GM19239 (cell line): Measurements from ENCODE around the gene KRTAP10-4.
"Not testable (repeated sequence)": the region's sequence is repeated elsewhere in the genome, so short reads cannot be mapped to it uniquely, and the experiment has no call there.

ENCODE experiments used
- DNase-seq: peaks from one replicate; pipeline ENCODE4 v3.0.0; 2011; ENCODE audit warnings: low spot score; ENCODE audit not compliant: insufficient read length
- FAIRE-seq: peaks from 2 replicates; lab custom pipeline; 2011; peaks lifted over from hg19 to GRCh38; lab: Jason Lieb, UNC

The KRTAP10-4 gene

DNA sequence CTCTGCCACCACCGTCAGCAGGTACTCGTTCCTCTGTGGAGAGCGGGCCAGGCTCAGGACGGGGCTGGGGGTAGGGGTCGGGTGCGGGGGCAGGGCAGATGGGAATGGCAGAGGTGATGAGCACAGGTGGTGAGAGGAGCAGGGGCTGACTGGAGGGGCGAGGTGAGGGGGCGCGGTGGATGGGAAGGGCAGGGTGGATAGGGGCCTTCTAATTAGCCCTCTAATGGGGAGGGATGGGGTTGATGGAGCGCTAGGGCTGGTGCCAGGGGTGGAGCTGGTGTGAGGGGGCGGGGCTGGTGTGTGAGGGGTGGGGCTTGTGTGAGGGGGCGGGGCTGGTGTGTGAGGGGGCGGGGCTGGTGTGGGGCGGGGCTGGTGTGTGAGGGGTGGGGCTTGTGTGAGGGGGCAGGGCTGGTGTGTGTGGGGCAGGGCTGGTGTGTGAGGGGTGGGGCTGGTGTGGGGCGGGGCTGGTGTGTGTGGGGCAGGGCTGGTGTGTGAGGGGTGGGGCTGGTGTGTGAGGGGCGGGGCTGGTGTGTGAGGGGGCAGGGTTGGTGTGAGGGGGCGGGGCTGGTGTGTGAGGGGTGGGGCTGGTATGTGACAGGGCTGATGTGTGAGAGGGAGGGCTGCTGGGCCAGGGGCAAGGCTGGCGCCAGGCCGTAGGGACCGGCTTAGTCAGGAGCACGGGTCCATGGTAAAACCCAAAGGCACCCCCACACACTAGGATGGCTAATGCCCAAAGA, 39.5 kb upstream of the KRTAP10-4 start:
- FAIRE-seq (no peak), DNase-seq (no peak)

DNA sequence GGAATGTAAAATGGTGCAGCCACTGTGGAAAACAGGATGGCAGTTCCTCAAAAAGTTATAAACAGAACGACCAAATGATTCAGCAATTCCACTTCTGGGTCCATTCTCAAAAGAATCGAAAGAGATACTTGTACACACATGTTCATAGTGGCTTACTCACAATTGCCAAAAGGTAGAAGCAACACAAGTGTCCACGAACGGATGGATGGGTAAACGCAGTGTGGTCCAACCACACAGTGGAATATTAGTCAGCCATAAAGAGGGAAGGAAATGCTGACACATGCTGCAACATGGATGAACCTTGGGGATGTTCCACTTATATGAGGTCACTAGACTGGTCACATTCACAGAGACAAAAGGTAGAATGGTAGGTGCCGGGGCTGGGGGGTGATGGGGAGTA, 38.8 kb upstream of the KRTAP10-4 start:
- no peak for FAIRE-seq
- DNase-seq: no peak

DNA sequence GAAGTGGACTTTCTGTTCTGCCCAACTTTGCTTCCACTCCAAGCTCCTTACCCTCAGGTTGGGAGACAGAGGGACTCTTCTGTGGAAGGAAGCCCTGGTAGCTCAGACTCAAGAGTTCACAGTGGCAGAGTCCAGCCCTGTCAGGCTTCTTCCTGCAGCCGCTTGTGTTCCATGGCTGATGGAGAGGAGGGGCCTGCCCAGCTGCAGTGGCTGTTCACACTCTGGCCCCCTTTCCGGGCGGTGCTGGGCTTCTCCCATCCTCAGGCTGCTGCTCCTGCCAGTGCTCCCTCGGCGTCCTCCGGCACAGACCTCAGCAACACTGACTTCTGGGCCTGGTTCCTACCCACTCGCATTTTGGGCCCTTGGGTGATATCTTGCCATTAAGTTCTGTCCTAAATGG, 37.6 kb upstream of the KRTAP10-4 start:
- FAIRE-seq: no peak

DNA sequence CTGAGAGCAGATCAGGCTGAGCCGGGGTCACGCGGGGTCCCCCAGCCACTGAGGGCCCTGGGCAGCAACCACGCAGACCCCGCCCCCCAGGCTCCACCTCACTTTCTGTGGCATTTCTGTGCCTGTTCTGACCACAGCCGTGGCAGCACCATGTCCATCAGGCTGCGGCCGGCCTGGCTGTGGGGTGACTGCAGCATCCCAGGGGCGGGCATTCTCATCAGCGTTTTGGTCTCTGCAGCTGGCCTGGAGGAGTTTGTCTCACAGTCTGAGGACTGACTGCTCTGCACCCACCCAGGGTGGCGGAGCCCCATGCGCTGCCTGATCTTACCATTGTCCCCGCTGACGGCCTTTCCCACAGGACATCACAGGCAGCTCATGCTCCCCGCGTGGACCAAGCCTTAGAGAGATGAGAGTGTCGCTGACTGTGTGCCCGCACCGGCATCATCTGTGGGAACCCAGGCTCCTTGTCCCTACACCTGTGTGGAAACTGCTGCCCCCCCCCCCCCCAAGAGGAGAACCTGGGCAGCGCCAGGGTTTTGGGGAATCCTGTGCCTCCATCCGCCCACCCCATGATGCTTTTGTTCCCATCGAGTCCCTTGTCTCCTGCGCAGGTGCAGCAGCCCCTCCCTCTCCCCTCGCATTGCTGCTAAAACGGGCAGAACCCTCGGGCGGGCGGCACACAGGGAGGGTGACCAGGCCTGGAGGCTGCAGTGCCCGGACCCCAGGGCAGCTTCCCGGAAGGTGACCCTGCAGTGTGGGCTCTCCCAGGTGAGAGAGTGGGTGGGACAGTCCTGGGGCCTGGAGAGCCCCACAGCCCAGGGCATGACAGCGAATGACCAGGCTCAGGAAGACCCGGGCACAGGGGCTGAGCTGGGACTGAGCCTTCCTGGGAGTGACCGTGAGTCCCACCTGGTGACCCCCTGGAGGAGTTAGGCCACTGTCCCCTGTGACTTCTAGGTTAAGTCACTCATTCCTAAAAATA, 35.3 kb upstream of the KRTAP10-4 start:
- DNase-seq (no peak), FAIRE-seq (no peak)

More for the DNA sequence above, 37.6 kb upstream of the KRTAP10-4 start:
- DNase-seq: no peak

DNA sequence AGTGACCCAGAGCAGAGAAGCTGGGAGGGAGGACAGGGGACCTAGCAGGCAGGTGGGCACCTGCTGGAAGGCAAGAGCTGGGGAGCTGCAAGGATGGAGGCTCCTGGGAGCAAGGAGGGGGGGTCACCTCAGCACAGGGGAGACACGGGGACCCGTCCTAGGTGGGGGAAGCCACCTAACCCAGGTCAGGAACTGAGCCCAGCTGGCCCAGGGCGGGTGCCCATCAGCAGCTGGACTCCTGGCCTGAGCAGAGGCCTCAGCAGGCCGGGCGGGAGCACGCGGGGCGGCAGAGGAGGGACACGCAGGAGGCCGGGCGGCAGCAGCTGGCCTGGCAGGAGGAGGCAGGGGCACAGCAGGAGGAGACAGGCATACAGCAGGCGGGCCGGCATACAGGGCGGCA, 34.5 kb upstream of the KRTAP10-4 start:
- FAIRE-seq (no peak), DNase-seq (no peak)

DNA sequence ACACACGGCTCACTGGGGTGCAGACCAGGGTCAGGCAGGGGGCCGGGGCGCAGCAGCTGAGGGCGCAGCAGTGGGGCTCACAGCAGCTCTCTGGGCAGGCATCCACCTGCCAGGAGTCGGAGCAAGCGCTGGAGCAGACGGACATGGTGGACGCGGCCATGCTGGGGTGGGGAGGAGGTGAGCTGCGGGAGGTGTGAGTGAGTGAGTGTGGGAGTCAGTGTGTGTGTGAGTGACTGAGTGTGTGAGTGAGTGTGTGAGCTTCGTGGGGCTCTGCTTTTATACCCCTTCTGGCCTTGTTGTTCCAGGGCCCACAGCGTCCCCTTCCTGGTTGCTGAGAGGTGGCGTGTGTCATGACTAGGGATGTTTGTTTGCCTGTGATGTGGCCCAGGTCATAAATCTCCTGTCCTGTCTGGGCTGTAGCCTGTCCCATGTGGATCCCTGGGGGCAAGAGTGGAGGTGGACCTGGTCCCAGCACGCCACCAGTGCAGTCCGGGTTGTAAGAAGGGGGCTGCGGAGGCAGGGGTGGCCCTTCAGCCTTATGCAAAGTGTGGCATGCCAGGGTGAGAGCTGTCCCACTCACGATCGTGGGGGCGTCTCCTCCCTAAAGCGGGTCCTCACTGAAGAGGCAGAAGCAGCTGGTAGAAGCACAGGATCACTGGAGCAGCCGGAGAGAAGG, 33.4 kb upstream of the KRTAP10-4 start, which contains the start of gene KRTAP10-1:
Gene KRTAP10-1, minus strand, starts transcription at position 205 of the 676 bp plus-strand sequence. Its CDS starts 45 bp downstream, at position 160.
- DNase-seq (no peak), FAIRE-seq (no peak)

DNA sequence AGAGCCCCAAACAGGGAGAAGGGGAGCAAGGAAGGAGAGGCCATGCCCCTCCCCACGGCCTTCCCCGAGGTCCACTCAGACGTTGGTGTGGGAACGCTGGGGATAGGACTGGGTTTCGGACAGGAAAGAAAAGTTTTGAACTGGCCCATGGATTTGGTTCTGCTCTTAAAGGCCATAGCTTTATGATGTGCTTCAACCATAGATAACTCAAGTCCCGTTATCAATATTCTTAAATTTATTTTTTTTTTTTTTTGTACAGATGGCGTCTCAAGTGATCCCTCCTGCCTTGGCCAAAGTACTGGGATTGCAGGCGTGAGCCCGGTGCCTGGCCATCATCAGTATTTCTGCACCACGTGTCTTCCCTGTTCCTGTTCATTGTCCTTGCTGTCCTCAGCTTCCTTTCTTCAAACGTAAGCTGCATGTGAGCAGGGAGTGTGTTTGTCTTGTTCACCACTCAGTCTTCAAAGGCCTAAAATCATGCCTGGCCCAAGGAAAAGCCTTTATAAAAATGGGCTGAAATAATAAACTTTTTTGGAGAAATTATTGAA, 32.7 kb upstream of the KRTAP10-4 start:
- no peak for FAIRE-seq

DNA sequence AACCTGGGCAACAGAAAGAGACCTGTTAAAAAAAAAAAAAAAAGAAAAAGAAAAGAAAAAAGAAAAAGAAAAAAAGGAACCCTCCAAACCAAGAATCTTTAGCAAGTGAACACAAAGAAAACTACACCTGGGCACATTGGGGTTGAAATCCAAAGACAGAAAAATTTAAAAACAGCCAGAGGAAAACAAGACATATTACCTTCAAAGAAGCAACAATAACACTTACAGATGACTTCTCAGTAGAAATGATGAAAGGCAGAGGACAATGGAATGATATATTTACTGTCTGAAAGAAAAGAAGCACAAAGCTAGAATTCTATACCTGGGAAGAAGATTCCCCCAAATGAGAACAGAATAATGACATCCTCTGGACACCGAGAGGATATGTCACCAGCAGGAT, 30.8 kb upstream of the KRTAP10-4 start:
- FAIRE-seq: no peak

More for the DNA sequence above, 32.7 kb upstream of the KRTAP10-4 start:
- no peak for DNase-seq

DNA sequence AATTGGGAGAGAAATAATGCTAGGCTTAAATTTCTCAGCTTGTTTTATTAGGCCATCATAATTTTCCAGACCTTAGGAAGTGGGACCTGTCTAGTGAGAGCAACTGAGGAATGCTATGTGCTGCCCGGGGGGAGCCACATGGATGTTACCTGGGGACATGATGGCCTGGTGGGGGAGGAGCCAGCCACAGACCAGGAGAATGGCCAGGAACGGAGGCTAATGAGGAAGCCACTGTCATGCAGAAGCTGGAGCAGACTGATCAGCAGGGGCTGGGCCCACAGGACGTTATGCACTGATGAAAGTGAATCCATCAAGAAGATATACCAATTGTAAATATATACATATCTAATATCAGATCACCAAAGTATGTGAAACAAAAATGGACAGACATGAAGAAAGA, 29.0 kb upstream of the KRTAP10-4 start:
- FAIRE-seq: no peak
- DNase-seq: no peak

More for the DNA sequence above, 30.8 kb upstream of the KRTAP10-4 start:
- no peak for DNase-seq

DNA sequence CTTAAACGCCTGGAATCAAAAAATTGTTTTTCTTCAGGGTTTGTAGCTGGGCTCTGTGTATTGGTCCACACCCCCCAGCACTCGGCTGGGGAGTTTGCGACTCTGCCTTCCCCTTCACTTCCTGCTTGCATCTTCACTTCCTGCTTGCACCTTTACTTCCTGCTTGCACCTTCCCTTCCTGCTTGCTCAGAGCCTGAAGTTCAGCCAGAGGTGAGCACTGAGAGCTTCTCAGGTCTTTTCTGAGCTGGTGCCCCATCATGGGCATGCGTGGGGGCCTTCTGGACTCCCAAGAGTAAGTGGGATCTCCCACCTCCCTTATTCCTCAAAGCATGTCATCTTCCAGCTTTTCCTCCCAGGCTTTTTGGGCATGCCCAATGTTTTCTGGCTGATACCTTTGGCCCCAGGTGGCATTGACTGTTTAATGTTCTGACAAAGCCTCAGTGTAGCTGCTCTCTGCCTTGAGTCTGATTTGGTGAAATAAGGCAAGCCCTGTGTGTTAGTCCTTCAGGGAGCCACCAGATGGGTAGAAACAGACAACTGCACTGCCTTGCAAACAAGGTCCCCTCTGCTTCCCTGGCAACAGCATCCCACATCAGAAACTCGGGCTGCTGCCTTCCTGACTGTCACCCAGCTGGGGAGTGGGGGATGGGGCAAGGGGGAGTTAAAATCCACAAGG, 25.7 kb upstream of the KRTAP10-4 start:
- no peak for DNase-seq
- no peak for FAIRE-seq

DNA sequence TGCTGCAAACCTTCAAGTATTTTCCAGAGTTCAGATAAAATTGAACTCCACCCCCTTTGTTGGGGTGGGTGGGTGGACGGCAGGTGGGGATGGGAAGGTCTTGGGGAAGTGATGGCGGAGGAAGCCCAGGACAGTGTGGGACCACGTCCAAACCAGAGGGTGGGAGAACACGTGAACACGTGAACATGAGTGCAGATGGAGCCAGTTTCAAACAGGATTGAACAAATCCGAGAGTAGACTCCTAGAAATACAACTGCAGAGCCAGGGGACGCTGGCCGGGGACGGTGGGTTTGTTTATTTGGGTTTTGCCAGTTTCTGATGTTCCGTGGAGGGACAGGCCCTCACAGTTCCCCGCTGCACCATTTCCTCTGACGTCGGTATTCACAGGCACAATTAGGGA, 25.1 kb upstream of the KRTAP10-4 start:
- FAIRE-seq (no peak), DNase-seq (no peak)

DNA sequence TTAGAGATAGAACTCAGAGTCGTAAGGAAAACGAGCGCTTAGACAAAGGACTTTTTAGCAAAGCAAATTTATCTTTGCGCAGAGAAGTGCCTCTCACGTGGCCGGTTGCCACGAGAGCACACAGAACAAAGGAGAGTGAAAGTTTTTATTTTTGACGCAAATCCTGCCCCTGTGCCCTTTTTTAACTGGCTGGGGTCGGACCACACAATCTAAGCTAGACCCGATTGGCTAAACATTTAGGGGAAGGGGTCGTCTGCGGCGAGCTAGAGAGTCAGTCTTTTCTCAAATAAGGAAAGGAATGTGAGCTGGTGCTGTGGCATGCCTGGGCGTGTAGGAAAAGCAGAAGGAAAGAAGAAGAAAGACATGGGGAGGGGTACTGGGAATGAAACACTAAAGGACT, 24.6 kb upstream of the KRTAP10-4 start:
- FAIRE-seq (no peak), DNase-seq (no peak)

DNA sequence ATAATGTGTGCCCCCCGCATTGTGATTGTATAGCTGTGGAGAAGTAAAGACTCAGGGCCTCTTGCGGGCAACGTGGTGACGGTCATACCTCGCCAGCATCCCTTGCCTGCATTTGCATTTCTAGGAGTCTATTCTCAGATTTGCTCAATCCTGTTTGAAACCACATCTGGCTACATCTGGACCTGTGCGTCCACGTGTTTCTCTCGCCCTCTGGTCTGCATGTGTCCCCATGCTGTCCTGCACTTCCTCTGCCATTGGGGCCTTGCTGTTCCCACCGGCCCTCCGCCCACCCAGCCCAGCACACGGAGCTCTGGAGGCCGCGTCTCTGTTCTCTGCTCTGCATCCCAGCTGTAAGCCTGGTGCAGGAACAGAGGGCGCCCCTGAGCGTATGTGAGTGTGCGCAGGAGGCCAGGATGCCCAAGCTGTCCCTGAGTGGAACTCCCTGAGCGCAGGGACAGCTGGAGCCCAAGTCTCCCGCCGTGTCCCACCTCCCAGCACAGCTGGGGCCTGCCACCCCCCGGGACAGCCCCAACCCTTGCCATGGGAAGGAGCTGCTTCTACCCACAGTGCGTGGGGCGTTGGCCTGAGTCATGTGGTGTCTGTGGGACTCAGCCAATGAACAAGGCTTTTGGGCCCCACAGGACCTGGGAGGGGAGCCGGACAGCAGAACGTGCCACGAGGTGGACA, 23.9 kb upstream of the KRTAP10-4 start:
- no peak for DNase-seq
- FAIRE-seq: no peak

DNA sequence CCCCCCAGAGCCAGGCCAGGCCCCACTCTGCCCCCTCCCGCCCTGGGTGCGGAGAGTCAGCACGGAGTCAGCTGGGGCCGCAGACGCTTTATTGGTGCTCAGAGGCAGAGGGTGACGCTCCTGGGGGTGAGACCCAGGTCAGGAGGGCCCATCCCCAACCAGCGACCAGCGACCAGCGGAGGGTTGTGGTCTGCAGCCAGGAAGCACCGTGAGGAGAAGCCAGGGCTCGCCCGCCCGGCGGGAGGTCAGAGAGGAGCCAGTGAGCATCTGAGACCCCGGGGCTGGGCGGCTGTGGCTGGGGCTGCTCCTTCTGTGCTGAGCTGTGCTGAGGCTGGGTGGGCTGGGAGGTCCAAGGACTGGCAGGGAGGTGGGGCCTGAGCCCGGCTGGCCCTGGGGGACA, 23.2 kb upstream of the KRTAP10-4 start:
- FAIRE-seq, DNase-seq: not testable (repeated sequence)

DNA sequence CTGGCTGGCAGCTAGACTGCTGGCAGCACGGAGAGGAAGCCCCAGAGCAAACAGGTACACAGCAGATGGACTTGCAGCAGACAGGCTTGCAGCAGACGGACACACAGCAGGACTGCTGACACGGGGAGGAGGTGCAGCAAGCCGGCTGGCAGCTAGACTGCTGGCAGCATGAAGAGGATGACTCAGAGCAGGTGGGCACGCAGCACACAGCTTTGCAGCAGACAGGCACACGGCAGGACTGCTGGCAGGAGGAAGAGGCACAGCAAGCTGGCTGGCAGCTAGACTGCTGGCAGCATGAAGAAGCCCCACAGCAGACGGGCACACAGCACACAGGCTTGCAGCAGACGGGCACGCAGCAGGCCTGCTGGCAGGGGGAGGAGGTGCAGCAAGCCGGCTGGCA, 22.7 kb upstream of the KRTAP10-4 start:
- no peak for FAIRE-seq
- DNase-seq: no peak

DNA sequence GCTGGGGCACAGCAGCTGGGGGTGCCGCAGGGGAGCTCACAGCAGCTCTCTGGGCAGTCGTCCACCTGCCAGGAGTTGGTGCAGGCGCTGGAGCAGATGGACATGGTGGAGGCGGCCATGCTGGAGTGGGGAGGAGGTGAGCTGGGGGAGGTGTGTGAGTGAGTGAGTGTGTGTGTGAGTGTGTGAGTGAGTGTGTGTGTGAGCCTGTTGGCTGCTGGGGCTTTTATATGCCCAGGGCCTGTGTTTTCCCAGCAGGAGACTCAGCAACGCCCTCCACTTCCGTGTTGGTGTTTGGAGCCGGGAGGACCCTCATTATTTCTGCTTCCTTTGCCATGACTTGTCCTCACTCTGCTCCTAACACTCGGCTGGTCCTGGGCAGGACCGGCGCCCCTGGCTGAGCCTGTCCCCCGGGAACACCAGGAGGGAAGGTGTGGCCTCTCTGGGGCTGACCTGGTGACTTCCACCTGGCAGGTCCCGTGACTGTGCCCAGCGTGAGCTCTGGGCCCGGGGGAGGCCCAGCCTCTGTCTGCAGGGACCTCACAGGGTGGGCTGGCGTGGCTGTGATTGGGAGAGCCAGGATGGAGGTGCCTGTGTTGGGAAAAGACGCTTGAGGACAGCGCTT, 22.1 kb upstream of the KRTAP10-4 start, which contains the start of gene KRTAP10-2:
Gene KRTAP10-2, minus strand, starts transcription at position 166 of the 622 bp plus-strand sequence. Its CDS starts 47 bp downstream, at position 119.
- no peak for FAIRE-seq

DNA sequence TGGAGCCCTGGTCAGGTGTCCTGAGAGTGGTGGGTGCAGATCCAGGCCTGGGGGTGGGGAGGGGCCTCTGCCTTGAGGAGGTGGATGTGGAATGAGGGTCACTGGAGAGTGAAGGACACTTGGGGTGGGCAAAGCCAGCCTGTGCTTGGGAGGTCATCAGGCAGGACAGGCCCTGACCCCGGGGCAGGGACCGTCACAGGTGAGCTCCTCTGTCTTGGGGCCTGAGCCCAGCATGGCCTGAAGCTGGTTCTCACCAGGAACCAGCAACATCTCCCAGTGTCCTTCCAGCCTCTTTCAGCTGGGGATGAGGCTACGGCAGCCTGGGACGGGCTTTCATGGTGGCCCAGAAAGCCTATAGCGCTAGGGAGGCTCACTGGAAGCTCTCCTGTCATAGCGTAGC, 21.4 kb upstream of the KRTAP10-4 start:
- no peak for FAIRE-seq
- no peak for DNase-seq

More for the DNA sequence above, 22.1 kb upstream of the KRTAP10-4 start, which contains the start of gene KRTAP10-2:
- DNase-seq: no peak

DNA sequence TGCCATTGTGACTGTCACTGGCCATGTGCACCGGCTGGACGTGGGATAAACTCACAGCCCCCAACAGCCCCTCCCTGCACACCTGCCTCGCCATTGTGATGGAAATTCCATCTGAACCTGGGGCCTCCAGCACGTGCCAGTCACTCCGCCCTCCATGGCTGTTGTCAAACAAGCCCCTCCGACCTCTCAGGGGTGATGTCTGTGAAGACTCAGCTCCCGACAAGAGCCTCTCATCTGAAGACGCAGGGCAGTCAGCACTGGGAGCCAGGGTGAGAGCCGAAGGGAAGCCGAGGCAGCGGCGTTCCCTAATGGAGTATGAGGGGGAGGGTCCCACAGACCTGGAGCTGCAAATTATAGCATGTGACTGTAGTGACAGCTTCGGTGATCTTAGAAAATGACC, 20.8 kb upstream of the KRTAP10-4 start:
- FAIRE-seq (no peak), DNase-seq (no peak)
